GM23248 (cell line): ENCODE results near the gene PRSS27. TPM values are rescaled to one million over a fixed set of nuclear protein-coding genes. Genes with fewer than 3 reads are reported as not detected.

ENCODE experiments used
- DNase-seq: peaks from one replicate; pipeline ENCODE4 v3.0.0-alpha.2; 2015
- H2AFZ ChIP-seq: fragments of 200-600 bp; sonication (generic); 2 replicates; pipeline ENCODE4 v1.6.1; 2016; ENCODE audit warnings: antibody characterized with exemption
- H3F3A ChIP-seq: fragments of 200-600 bp; sonication (generic); 2 replicates; pipeline ENCODE4 v1.6.1; 2016; ENCODE audit warnings: mild to moderate bottlenecking, antibody characterized with exemption, mixed run types; ENCODE audit not compliant: insufficient read depth
- H3K27ac ChIP-seq: fragments of 200-600 bp; sonication (generic); 2 replicates; pipeline ENCODE4 v1.5.1; 2016; ENCODE audit warnings: mild to moderate bottlenecking
- H3K27me3 ChIP-seq: fragments of 200-600 bp; sonication (generic); replicated peaks from 2 replicates; pipeline ENCODE4 v1.6.1; 2016; ENCODE audit warnings: mild to moderate bottlenecking; ENCODE audit not compliant: insufficient read depth
- H3K36me3 ChIP-seq: fragments of 200-600 bp; sonication (generic); 2 replicates; pipeline ENCODE4 v1.6.1; 2016; ENCODE audit warnings: low read depth, mild to moderate bottlenecking
- H3K4me1 ChIP-seq: fragments of 200-600 bp; sonication (generic); 2 replicates; pipeline ENCODE4 v1.6.1; 2016; ENCODE audit warnings: mild to moderate bottlenecking; ENCODE audit not compliant: insufficient read depth
- H3K4me2 ChIP-seq: fragments of 200-600 bp; sonication (generic); one replicate; pipeline ENCODE4 v1.6.1; 2016; ENCODE audit warnings: mild to moderate bottlenecking; ENCODE audit not compliant: unreplicated experiment
- H3K4me3 ChIP-seq: fragments of 200-600 bp; sonication (generic); 2 replicates; pipeline ENCODE4 v1.5.1; 2016; ENCODE audit warnings: mild to moderate bottlenecking
- H3K79me2 ChIP-seq: fragments of 200-600 bp; sonication (generic); 2 replicates; pipeline ENCODE4 v1.6.1; 2016; ENCODE audit warnings: mild to moderate bottlenecking; ENCODE audit not compliant: insufficient read depth
- H3K9ac ChIP-seq: fragments of 200-600 bp; sonication (generic); 2 replicates; pipeline ENCODE4 v1.6.1; 2016; ENCODE audit warnings: mild to moderate bottlenecking
- H3K9me2 ChIP-seq: fragments of 200-600 bp; sonication (generic); 2 replicates; pipeline ENCODE4 v1.6.1; 2016; ENCODE audit warnings: mixed run types, mild to moderate bottlenecking, moderate library complexity; ENCODE audit not compliant: insufficient read depth
- H3K9me3 ChIP-seq: fragments of 200-600 bp; sonication (generic); one replicate; pipeline ENCODE4 v1.6.1; 2017; ENCODE audit warnings: low read depth
- H4K20me1 ChIP-seq: fragments of 200-600 bp; sonication (generic); 2 replicates; pipeline ENCODE4 v1.6.0; 2016; ENCODE audit not compliant: insufficient read depth
- EZH2 ChIP-seq: fragments of 200-600 bp; sonication (generic); IDR thresholded peaks from 2 replicates; pipeline ENCODE4 v1.6.1; 2018; ENCODE audit warnings: antibody characterized with exemption, mild to moderate bottlenecking; ENCODE audit not compliant: insufficient read depth, poor library complexity, severe bottlenecking
- EZH2phosphoT487 ChIP-seq: fragments of 200-600 bp; sonication (generic); IDR thresholded peaks from 2 replicates; pipeline ENCODE4 v1.6.1; 2018; ENCODE audit warnings: antibody characterized with exemption, moderate library complexity, mild to moderate bottlenecking, low read depth; ENCODE audit not compliant: insufficient read depth
- WGBS, 2 experiments: methylation state at CpG; one replicate each; pipeline ENCODE4 v1.1.6; 2015 to 2017; ENCODE audit warnings: low lambda C conversion rate in 2 of 2, low coverage in 1 of 2; ENCODE audit errors: missing lambda C conversion rate in 2 of 2; 5-methylcytosine and 5-hydroxymethylcytosine counted together
- in situ Hi-C: fragments of 300-500 bp; cut with MboI; formaldehyde crosslinking; loops from 2 replicates; pipeline ENCODE4 v1.15.0; 2020
- polyA plus RNA-seq: library from polyadenylated mRNA; unstranded; fragments of >200 nt; fragmentation: Nextera tagmentation; extraction: Ambion mirVana; gene quantifications from 2 replicates; pipeline ENCODE4 v1.2.1, GENCODE V29; 2016
- total RNA-seq: library from RNA; depleted of rRNA; stranded (reverse); fragments of >200 nt; shearing (Covaris generic); gene quantifications from 2 replicates; pipeline ENCODE4 v1.2.3, GENCODE V29; 2014

The PRSS27 gene
- total and polyA plus RNA-seq, 2 experiments from 2014 or later: 0.68 to 0.76 TPM

GRCh38 chr16:2753733-2754020 is 33.7 kb upstream of the PRSS27 start:
- peaks cover 72% of the 10 kb centered on the region for H3K79me2 ChIP-seq
- peak; percentile 73 for DNase-seq
- peaks cover 38% of the 10 kb centered on the region for H4K20me1 ChIP-seq
- 1 to 2% methylated on average over 7 of the region's 7 CpGs for WGBS, 2 experiments
- peaks cover 12% of the 10 kb centered on the region for H3K36me3 ChIP-seq
- peak overlapping the region; percentile 98 for H3K27ac ChIP-seq
- in situ Hi-C loops: no loop called here
- peaks cover 39% of the 10 kb centered on the region; the same call in 1 of the 2 replicates for H3F3A ChIP-seq
- TF ChIP-seq EZH2phosphoT487: no peak
- TF ChIP-seq EZH2: no peak
- H3K27me3 ChIP-seq: no peaks in the 10 kb centered on the region
- peaks cover 21% of the 10 kb centered on the region for H3K4me1 ChIP-seq
- peak overlapping the region; percentile 94 for H3K9ac ChIP-seq
- no peaks in the 10 kb centered on the region for H3K9me2 ChIP-seq
- H3K4me2 ChIP-seq: peak overlapping the region; percentile 98
- H3K9me3 ChIP-seq: no peaks in the 10 kb centered on the region
- no peak overlapping the region for H2AFZ ChIP-seq
- H3K4me3 ChIP-seq: peak overlapping the region; percentile 95

GRCh38 chr16:2752850-2753732 is 33.1 kb upstream of the PRSS27 start:
- H3K27ac ChIP-seq: peak overlapping the region; percentile 98
- WGBS, 2 experiments: 1% methylated on average over 45 to 59 of the region's 82 CpGs
- H3K27me3 ChIP-seq: no peaks in the 10 kb centered on the region
- no peak for TF ChIP-seq EZH2phosphoT487
- no peak for TF ChIP-seq EZH2
- peaks cover 6% of the 10 kb centered on the region for H3K36me3 ChIP-seq
- H3F3A ChIP-seq: peaks cover 33% of the 10 kb centered on the region; the same call in 1 of the 2 replicates
- no peak overlapping the region for H2AFZ ChIP-seq
- H3K9me3 ChIP-seq: no peaks in the 10 kb centered on the region
- peaks cover 34% of the 10 kb centered on the region for H4K20me1 ChIP-seq
- H3K9ac ChIP-seq: peak overlapping the region; percentile 94
- DNase-seq: peak; percentile 90
- H3K79me2 ChIP-seq: peaks cover 66% of the 10 kb centered on the region
- in situ Hi-C loops: no loop called here
- peak overlapping the region; percentile 95 for H3K4me3 ChIP-seq
- no peaks in the 10 kb centered on the region for H3K9me2 ChIP-seq
- H3K4me2 ChIP-seq: peak overlapping the region; percentile 98
- H3K4me1 ChIP-seq: peaks cover 21% of the 10 kb centered on the region

GRCh38 chr16:2752035-2752849 is 32.2 kb upstream of the PRSS27 start, which contains the start of gene SRRM2:
TSS of gene SRRM2 (plus strand) at chr16:2752638. CDS start at chr16:2756365, 3,727 bp downstream.
- Histone ChIP-seq H3K9me2 (no peaks in the 10 kb centered on the region), H3K36me3 (no peaks in the 10 kb centered on the region; the same call in 1 of the 2 replicates), H2AFZ (peak within 1 kb of the TSS; percentile 88), H3K9ac (peak within 1 kb of the TSS; percentile 94), H3K9me3 (no peaks in the 10 kb centered on the region), H3F3A (peaks cover 26% of the 10 kb centered on the region; the same call in 1 of the 2 replicates), H3K27me3 (no peaks in the 10 kb centered on the region), H4K20me1 (peaks cover 34% of the 10 kb centered on the region), H3K79me2 (peaks cover 58% of the 10 kb centered on the region), H3K4me3 (peak within 1 kb of the TSS; percentile 95), H3K4me2 (peak within 1 kb of the TSS; percentile 98), H3K4me1 (peaks cover 21% of the 10 kb centered on the region), H3K27ac (peak within 1 kb of the TSS; percentile 98)
- DNase-seq: peak; percentile 99
- TF ChIP-seq EZH2 (no peak), EZH2phosphoT487 (no peak)
- in situ Hi-C loops: no loop called here
- WGBS, 2 experiments: 1 to 3% methylated on average over 73 to 78 of the region's 99 CpGs

- H3K79me2 ChIP-seq: peaks cover 52% of the 10 kb centered on the region
- H3K27me3 ChIP-seq: no peaks in the 10 kb centered on the region
- TF ChIP-seq EZH2phosphoT487 (no peak), EZH2 (no peak)
- H3F3A ChIP-seq: peaks cover 22% of the 10 kb centered on the region; the same call in 1 of the 2 replicates
- WGBS, 2 experiments: 46 to 51% methylated on average over 23 of the region's 23 CpGs
- in situ Hi-C loops: no loop called here
- H2AFZ ChIP-seq: peak overlapping the region; percentile 88
- DNase-seq: no peak
- H3K4me3 ChIP-seq: peak overlapping the region; percentile 95
- H3K4me1 ChIP-seq: peaks cover 21% of the 10 kb centered on the region
- H4K20me1 ChIP-seq: peaks cover 29% of the 10 kb centered on the region
- no peaks in the 10 kb centered on the region for H3K9me2 ChIP-seq
- H3K9ac ChIP-seq: peak overlapping the region; percentile 94
- peak overlapping the region; percentile 74 for H3K4me2 ChIP-seq
- H3K9me3 ChIP-seq: no peaks in the 10 kb centered on the region
- peak overlapping the region; percentile 98 for H3K27ac ChIP-seq
- no peaks in the 10 kb centered on the region for H3K36me3 ChIP-seq
Observed at GRCh38 chr16:2751577-2752034, 31.6 kb upstream of the PRSS27 start.
